DMS114 treated with DMSO at 0.1 percent for 48 hours (cell line): ENCODE results near the gene SCUBE1.

Experiments
- DNase-seq: peaks from one replicate; lab custom pipeline; 2025; ENCODE audit not compliant: unreplicated experiment; lab: John Stamatoyannopoulos, UW

Gene SCUBE1

DNA sequence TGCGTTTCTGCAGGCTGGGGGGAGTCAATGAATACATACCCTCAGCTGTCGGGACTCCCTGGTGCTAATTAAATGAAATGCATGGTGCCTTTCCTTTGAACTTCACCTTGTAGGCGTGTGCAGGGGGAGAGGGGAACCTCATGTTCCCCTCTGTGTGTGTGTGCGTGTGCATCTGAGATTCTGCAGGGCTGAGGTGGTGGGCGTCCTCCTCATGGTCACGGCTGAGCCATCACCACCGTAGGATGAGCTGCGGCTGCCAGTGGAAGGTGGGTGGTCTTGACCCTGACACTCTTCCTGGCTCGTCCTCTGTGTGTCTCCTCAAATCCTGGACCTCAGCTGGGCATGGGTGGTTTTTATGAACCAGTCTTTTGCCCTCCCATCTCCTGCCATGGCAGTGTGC, 103.2 kb downstream of the SCUBE1 start:
- DNase-seq: no peak

GRCh38 chr22:43239193-43239780, 103.9 kb downstream of the SCUBE1 start:
- DNase-seq: no peak

- DNase-seq: no peak
Observed at GRCh38 chr22:43238526-43239006, 104.6 kb downstream of the SCUBE1 start.

- no peak for DNase-seq
Observed at GRCh38 chr22:43237280-43237679, 105.9 kb downstream of the SCUBE1 start.

GRCh38 chr22:43236411-43237166, 106.6 kb downstream of the SCUBE1 start:
- no peak for DNase-seq

DNA sequence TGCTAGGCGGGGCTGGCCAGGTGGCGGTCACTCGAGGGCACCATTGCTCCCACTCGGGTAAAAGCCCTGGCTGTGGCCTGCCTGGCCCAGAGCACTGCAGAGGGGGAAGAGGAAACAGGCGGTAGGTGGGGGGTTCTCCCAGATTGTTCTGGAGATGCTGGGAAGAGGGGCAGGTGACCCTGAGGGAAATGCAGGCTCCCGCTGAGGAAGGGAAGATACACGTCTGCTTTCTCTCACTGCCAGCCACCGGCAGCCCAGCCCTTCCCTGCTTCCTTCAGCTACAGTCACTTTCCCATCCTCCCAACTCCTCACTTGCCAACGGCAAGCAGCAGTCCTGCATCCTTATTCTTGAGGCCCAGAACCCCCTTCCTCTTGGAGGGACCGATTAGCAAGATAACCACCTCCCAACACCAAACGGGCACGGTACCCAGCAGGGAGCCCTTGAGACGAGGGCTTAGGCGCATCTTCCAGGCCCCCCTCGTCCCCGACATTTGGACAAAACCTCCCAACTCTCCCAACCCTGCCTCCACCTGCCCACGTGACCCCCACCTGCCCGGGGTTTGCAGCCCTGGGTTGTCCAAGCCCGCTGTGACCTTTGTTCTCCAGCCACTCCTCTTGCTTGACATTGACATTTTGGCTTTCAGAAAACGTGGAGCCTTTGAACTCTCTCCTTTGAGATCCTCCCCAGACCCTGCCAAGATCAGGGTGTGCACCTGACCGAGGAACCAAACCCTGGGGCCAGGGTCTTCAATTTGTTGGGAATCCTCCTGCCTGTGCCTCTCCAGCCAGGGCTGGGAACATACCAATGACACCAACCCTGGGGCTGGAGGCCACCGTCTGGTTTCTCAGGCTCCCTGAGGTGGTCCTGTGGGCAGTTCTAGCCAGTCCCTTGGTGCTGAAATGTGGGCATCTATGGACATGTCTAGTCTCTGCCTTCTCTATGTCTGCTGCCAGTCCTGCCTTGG, 107.4 kb downstream of the SCUBE1 start:
- DNase-seq: no peak

GRCh38 chr22:43234264-43234988, 108.7 kb downstream of the SCUBE1 start:
- DNase-seq: no peak

DNA sequence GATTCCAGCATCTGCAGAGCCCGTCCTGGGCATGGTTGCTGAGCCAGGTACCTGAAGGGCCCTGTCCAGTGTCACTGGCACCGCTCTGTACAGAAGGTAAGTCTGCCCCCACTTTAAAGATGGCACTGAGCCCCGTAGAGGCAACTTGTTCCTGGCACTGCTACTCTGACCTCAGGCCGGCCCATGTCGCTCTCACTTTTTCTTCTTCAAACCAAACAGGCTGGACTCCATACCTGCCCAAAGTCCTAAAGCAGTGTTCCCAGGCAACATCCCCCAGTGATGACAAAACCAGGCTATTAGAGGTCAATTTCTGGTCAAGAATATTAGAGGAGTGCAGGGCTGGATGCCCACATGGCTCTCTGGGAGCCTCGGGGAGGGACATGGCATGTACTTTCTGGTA, 109.6 kb downstream of the SCUBE1 start:
- no peak for DNase-seq

GRCh38 chr22:43232445-43232844, 110.7 kb downstream of the SCUBE1 start:
- no peak for DNase-seq

DNA sequence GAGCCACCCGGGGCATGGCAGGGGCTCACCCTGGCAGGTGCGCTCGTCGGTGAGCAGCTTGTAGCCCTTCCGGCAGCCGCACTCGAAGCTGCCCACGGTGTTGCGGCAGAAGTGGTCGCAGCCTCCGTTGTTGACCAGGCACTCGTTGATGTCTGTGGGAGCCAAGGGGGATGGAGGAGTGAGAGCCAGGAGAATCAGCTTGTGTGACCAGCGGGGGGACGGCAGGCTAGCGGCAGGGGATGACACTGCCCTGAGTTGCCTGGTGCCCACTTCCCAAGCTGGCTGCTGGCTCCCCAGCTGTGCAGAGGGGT, 111.5 kb downstream of the SCUBE1 start:
- no peak for DNase-seq

DNA sequence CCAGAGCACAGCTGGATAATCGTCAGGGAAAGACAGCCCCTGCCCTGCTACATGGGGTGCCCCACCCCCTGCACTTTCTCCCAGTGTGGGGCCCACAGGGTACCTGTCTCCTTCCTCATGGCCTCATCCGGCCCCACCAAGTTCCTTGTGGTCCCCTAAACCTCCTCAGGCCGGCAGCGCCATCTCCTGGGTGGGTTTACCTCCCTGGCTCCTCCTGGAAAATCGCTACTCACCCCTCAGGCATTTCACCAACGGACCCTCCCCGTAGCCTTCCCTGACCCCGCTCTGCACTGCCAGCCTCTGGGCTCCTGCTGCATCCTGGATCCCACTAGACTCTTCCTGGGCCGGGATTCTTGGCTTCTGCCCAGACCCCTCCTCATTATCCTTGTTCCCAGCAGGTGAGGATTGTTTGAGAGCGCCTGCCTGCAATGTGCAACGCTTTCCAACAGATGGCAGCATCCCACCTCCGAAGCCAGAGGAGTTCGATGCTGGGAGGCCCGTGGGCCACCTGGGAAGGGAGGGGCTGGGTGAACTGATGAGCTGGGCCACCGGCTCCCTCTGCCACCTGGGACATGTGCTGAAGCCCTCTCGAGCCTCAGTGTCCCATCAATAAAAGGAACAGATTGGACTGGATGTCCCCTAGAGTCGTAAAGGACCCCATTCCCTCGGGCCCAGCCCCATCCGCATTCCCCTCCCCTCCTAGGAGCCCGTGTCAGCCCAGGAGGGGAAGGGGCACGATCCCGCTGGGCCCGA, 112.0 kb downstream of the SCUBE1 start:
- DNase-seq: peak; percentile 24

- no peak for DNase-seq
Observed at GRCh38 chr22:43230571-43230970, 112.6 kb downstream of the SCUBE1 start.

GRCh38 chr22:43228863-43229262, 114.3 kb downstream of the SCUBE1 start:
- DNase-seq: no peak

GRCh38 chr22:43228330-43228729, 114.8 kb downstream of the SCUBE1 start:
- DNase-seq: peak; percentile 15

DNA sequence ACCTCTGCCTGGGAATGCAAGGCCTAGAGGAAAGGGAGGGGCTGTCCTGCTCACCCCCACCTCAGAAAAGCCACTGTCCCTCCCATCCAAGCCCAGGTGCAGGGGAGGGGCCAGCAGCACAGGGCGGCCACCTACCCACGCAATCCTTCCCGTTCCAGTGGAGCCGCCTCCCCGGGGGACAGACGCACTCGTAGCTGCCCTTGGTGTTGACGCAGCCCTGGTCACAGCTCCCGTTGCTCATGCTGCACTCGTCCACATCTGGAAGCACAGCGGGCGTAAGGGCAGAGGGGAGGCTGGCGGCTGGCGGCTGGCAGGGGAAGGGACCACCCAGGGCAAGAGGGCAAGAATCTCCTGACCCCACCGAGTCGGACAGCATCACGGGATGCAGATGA, 115.9 kb downstream of the SCUBE1 start:
- no peak for DNase-seq

DNA sequence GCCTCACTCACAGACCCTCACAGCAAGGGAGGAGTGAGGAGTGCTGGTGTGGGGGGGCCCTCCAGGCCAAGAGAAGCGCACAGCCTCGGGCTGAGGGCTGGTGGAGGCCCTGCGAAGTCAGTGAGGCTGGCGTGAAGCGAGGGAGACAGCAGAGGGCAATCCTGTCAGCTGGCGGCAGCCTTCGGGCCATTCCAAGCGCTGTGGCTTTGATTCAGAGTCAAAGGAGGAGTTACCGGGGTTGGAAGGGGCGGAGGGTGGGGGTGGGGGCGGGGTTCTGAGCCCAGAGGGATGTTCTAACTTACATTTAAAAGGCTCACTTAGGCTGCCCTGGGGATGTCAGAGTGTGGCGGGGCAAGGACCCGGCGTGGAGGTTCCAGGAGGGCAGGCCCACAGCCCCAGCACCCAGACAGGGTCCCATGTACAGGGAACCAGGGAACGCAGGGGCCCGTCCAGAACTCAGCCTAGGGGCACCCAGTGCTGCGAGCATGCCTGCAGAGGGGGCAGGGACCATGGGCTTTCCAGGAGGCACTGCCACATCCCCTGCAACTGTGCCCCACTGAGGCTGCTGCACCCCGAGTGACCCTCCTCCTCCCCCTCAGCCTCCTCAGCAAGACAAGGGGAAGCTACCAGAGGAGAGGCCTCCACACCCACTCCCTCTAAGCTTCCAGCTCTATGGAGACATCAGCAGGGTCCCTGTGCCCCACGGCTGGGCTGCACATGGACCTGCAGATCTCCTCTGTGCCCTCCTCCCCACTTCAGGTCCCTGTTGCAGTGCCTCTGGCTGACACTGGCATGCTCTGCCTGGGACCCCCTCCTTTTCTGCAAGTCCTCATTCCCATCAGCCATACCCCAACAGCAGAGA, 116.6 kb downstream of the SCUBE1 start:
- DNase-seq: no peak

GRCh38 chr22:43225609-43226008, 117.6 kb downstream of the SCUBE1 start:
- DNase-seq: no peak

DNA sequence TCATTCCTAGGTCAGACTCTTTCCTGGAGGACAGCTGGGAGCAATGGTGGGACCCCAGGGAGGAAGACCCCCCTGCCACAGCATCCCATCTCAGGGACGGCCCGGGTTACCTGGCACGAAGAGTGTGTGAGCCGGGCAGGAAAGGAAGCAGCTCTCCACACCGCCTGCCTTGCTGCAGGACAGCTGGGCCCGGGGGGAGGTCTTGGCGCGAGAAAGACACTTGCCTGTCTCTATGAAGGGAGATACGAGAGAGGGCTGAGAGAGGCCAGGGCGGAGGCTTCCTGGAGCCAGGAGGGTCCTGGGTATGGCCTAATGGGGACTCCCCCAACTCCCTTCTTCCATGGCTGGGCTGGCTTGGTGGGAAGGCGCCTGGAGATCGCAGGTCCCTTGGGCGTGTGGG, 120.2 kb downstream of the SCUBE1 start:
- DNase-seq: no peak

- no peak for DNase-seq
Observed at GRCh38 chr22:43222262-43222661, 120.9 kb downstream of the SCUBE1 start.
